HepG2 (cell line): ENCODE data around the gene CPEB4. TPM values are rescaled to one million over a fixed set of nuclear protein-coding genes. Genes with fewer than 3 reads are reported as not detected.

Experiments used
- ATAC-seq: fragments of 200-7000 bp; cut with Tn5 transposase; 3 replicates; pipeline ENCODE4 v1.9.1; 2020; ENCODE audit warnings: mild to moderate bottlenecking, moderate library complexity
- BruUV-seq: library from RNA; stranded (reverse); fragments of 400-500 nt; replicated peaks from 2 replicates; lab custom pipeline; 2021; lab: Mats Ljungman, UMichigan
- CTCF ChIA-PET: fragments of 300-600 bp; formaldehyde crosslinking; extraction: SDS; loops from one replicate; lab custom pipeline; 2021; ENCODE audit warnings: low total read pairs, inconsistent platforms, low intra/inter-chr PET ratio; lab: Yijun Ruan, JAX
- POLR2A ChIA-PET: fragments of 350-600 bp; sonication (Branson Sonifier 250); formaldehyde crosslinking; loops from one replicate; lab custom pipeline; 2020; ENCODE audit warnings: antibody characterized with exemption, inconsistent platforms; lab: Yijun Ruan, JAX
- DNase-seq: peaks from one replicate; pipeline ENCODE4 v3.0.0-alpha.2; 2015; ENCODE audit warnings: low spot score
- FAIRE-seq: peaks from 3 replicates; lab custom pipeline; 2011; peaks lifted over from hg19 to GRCh38; lab: Jason Lieb, UNC
- H2AFZ ChIP-seq: one replicate; pipeline ENCODE4 v1.6.1; 2011; ENCODE audit warnings: low read length, inconsistent platforms
- H3K27ac ChIP-seq: fragments of 300-600 bp; 3 replicates; pipeline ENCODE4 v1.8.0; 2011; ENCODE audit warnings: mixed run types, mild to moderate bottlenecking, mixed read lengths, low read length, inconsistent platforms; ENCODE audit not compliant: insufficient read depth; ENCODE audit errors: extremely low read length
- H3K27me3 ChIP-seq, 2 experiments: fragments of 200-600 bp in 1 of 2; 2 replicates in 1 of 2; 3 replicates in 1 of 2; pipeline versions ENCODE4 v1.6.0 to v1.8.0; 2011; ENCODE audit warnings: low read length in 2 of 2, mild to moderate bottlenecking in 2 of 2, moderate library complexity in 2 of 2, inconsistent platforms in 1 of 2; ENCODE audit not compliant: insufficient read depth in 2 of 2, control insufficient read depth in 1 of 2
- H3K36me3 ChIP-seq, 2 experiments: fragments of 200-600 bp in 1 of 2; replicated peaks in 1 of 2; 2 replicates in 1 of 2; 3 replicates in 1 of 2; pipeline versions ENCODE4 v1.5.1 to v1.8.0; 2011; ENCODE audit warnings: low read length in 2 of 2, inconsistent platforms in 1 of 2; ENCODE audit not compliant: insufficient read depth in 2 of 2, control insufficient read depth in 1 of 2
- H3K4me1 ChIP-seq: 2 replicates; pipeline ENCODE4 v1.5.1; 2012; ENCODE audit warnings: low read length, inconsistent platforms; ENCODE audit not compliant: insufficient read depth
- H3K4me2 ChIP-seq: 2 replicates; pipeline ENCODE4 v1.6.0; 2011; ENCODE audit warnings: low read depth, low read length, inconsistent platforms
- H3K4me3 ChIP-seq, 3 experiments: fragments of 200-600 bp in 1 of 3; sonication (generic), shearing (Covaris generic) in 1 of 3; replicated peaks in 1 of 3; 2 replicates each; pipeline ENCODE4 v1.5.1; 2011 to 2016; ENCODE audit warnings: low read length in 3 of 3, inconsistent platforms in 2 of 3, low read depth in 2 of 3, mild to moderate bottlenecking in 2 of 3, control low read depth in 1 of 3, mixed read lengths in 1 of 3; ENCODE audit not compliant: insufficient read depth in 1 of 3
- H3K79me2 ChIP-seq: one replicate; pipeline ENCODE4 v1.6.1; 2011; ENCODE audit warnings: low read length, inconsistent platforms; ENCODE audit not compliant: insufficient read depth
- H3K9ac ChIP-seq: 2 replicates; pipeline ENCODE4 v1.6.0; 2011; ENCODE audit warnings: mild to moderate bottlenecking, low read depth, low read length, inconsistent platforms; ENCODE audit not compliant: insufficient read depth
- H3K9me3 ChIP-seq: 2 replicates; pipeline ENCODE4 v1.5.1; 2012; ENCODE audit warnings: mild to moderate bottlenecking, low read length
- H4K20me1 ChIP-seq: 2 replicates; pipeline ENCODE4 v1.6.0; 2011; ENCODE audit warnings: inconsistent platforms, mild to moderate bottlenecking, low read length, moderate library complexity; ENCODE audit not compliant: insufficient read depth
- ARID5B ChIP-seq: IDR thresholded peaks from 2 replicates; pipeline ENCODE4 v1.4.0; 2020; ENCODE audit warnings: mild to moderate bottlenecking, missing genetic modification reagents
- ELF1 ChIP-seq: sonication (generic); formaldehyde crosslinking; IDR thresholded peaks from 2 replicates; pipeline ENCODE4 v1.4.0; 2020; ENCODE audit warnings: missing genetic modification reagents
- FOSL2 ChIP-seq: sonication (generic); formaldehyde crosslinking; IDR thresholded peaks from 2 replicates; pipeline ENCODE4 v1.4.0; 2020; ENCODE audit warnings: missing genetic modification reagents
- HMG20A ChIP-seq: IDR thresholded peaks from 2 replicates; pipeline ENCODE4 v1.6.1; 2016; ENCODE audit warnings: borderline replicate concordance
- KAT8 ChIP-seq: IDR thresholded peaks from 2 replicates; pipeline ENCODE4 v1.6.1; 2016; ENCODE audit warnings: missing genetic modification reagents, missing compliant biosample characterization
- KLF11 ChIP-seq: IDR thresholded peaks from 2 replicates; pipeline ENCODE4 v1.6.1; 2016; ENCODE audit warnings: missing compliant biosample characterization
- NKX3-1 ChIP-seq: sonication (generic); formaldehyde crosslinking; IDR thresholded peaks from 2 replicates; pipeline ENCODE4 v1.5.0; 2020; ENCODE audit warnings: missing genetic modification reagents
- POLR2G ChIP-seq: fragments of 200-400 bp; formaldehyde crosslinking; IDR thresholded peaks from 2 replicates; pipeline ENCODE4 v1.6.1; 2018; ENCODE audit warnings: mild to moderate bottlenecking, low read depth, low read length, moderate library complexity
- PPARG ChIP-seq: conservative IDR thresholded peaks from 2 replicates; pipeline ENCODE4 v1.6.1; 2016; ENCODE audit warnings: missing biosample characterization, missing genetic modification reagents
- TEAD3 ChIP-seq: optimal IDR thresholded peaks from 2 replicates; pipeline ENCODE3; 2016; ENCODE audit warnings: borderline replicate concordance
- TP53 ChIP-seq: sonication (generic); formaldehyde crosslinking; conservative IDR thresholded peaks from 2 replicates; pipeline ENCODE4 v1.4.0; 2020; ENCODE audit warnings: missing genetic modification reagents
- ZBTB33 ChIP-seq: sonication (generic); formaldehyde crosslinking; IDR thresholded peaks from 2 replicates; pipeline ENCODE4 v1.4.0; 2020; ENCODE audit warnings: missing genetic modification reagents
- ZNF574 ChIP-seq: sonication (generic); formaldehyde crosslinking; IDR thresholded peaks from 2 replicates; pipeline ENCODE4 v1.4.0; 2020; ENCODE audit warnings: missing genetic modification reagents
- WGBS: methylation state at CpG from one replicate; pipeline ENCODE4 v1.1.6; 2017; ENCODE audit warnings: low lambda C conversion rate; 5-methylcytosine and 5-hydroxymethylcytosine counted together
- in situ Hi-C: cut with HindIII; loops from 2 replicates; pipeline ENCODE4 v1.10.0; 2017; ENCODE audit warnings: low pct_unique_long_range_greater_than_20kb; ENCODE audit not compliant: extremely low pct_ligation_motif_present
- intact Hi-C: fragments of 100-400 bp; cut with micrococcal nuclease; formaldehyde crosslinking; loops from one replicate; pipeline ENCODE4 v1.10.0; 2022; ENCODE audit not compliant: unreplicated experiment
- polyA plus RNA-seq, 8 experiments: library from polyadenylated mRNA; depleted of rRNA in 3 of 8; stranded (reverse) in 7 of 8; unstranded in 1 of 8; fragments of >200 nt; fragmentation: Illumina TruSeq in 4 of 8; extraction: Trizol in 4 of 8; gene quantifications; 2 replicates each; pipeline versions ENCODE4 v1.2.1 to v1.2.3, GENCODE V29; 2011 to 2016; ENCODE audit warnings: low read depth in 4 of 8, missing spikeins in 1 of 8, mixed read lengths in 1 of 8; ENCODE audit not compliant: insufficient read depth in 1 of 8
- total RNA-seq, 5 experiments: library from RNA; depleted of rRNA; stranded (reverse); fragments of >200 nt; fragmentation: Illumina TruSeq; extraction: Trizol; gene quantifications; 2 replicates each; pipeline ENCODE4 v1.2.3, GENCODE V29; 2016; ENCODE audit warnings: low read depth in 1 of 5

The CPEB4 gene
- total and polyA plus RNA-seq, 2 of the 13 experiments (the other 11 are each of a cell fraction or from before 2014, with no cell fraction given): 7.7 to 26.7 TPM

- H3K4me2 ChIP-seq: peak overlapping the region; percentile 74
- no TSS peak for BruUV-seq
- H4K20me1 ChIP-seq: no peaks in the 10 kb centered on the region
- in situ Hi-C loops (no loop called here), intact Hi-C loops (no loop called here)
- H3K9me3 ChIP-seq: no peaks in the 10 kb centered on the region
- H3K79me2 ChIP-seq: no peaks in the 10 kb centered on the region
- H3K27me3 ChIP-seq: no peaks in the 10 kb centered on the region
- ChIA-PET CTCF (no interaction called here), POLR2A (interaction anchor here (0.5 to 2.1 kb wide), 6 partner anchors 8 to 105 kb away, joined by 3 to 8 read pairs (median 3); partner anchors contain the start of gene CPEB4)
- ATAC-seq (peak; percentile 84), DNase-seq (peak; percentile 35), FAIRE-seq (peak; percentile 64)
- H3K9ac ChIP-seq: peak overlapping the region; percentile 60
- H3K27ac ChIP-seq: no peak overlapping the region
- no peaks in the 10 kb centered on the region for H3K36me3 ChIP-seq
- peak overlapping the region; percentile 39 to 61 (median 40) for H3K4me3 ChIP-seq
- H2AFZ ChIP-seq: peak overlapping the region; percentile 92
- WGBS: 15% methylated on average over 8 of the region's 10 CpGs
- peaks cover 51% of the 10 kb centered on the region for H3K4me1 ChIP-seq
- TF ChIP-seq POLR2G (peak; percentile 62), ARID5B (CRISPR knock-in tag) (peak; percentile 52; the same call in 1 of the 2 replicates), PPARG (CRISPR knock-in tag) (0 out of 2 replicates have a peak, but pooled peaks have one; percentile 15), ZBTB33 (CRISPR knock-in tag) (no peak), TP53 (CRISPR knock-in tag) (no peak), TEAD3 (CRISPR knock-in tag) (peak; percentile 3), FOSL2 (CRISPR knock-in tag) (0 out of 2 replicates have a peak, but pooled peaks have one; percentile 10), KAT8 (0 out of 2 replicates have a peak, but pooled peaks have one; percentile 13), HMG20A (CRISPR knock-in tag) (0 out of 2 replicates have a peak, but pooled peaks have one; percentile 23), ELF1 (CRISPR knock-in tag) (peak; percentile 30; the same call in 1 of the 2 replicates), ZNF574 (CRISPR knock-in tag) (peak; percentile 30; the same call in 1 of the 2 replicates), NKX3-1 (CRISPR knock-in tag) (no peak), KLF11 (CRISPR knock-in tag) (0 out of 2 replicates have a peak, but pooled peaks have one; percentile 26)
Observed at GRCh38 chr5:173864126-173865050, 23.8 kb upstream of the CPEB4 start.
